GM12872 (cell line): Measurements from ENCODE around the gene ARID4B.

Experiments
- TF ChIP-seq, protein P1 (sequence below): IDR thresholded peaks from 3 replicates; pipeline ENCODE4 v1.5.1; 2011; ENCODE audit warnings: low read depth, mild to moderate bottlenecking, low read length, moderate library complexity; ENCODE audit not compliant: insufficient read depth

The ARID4B gene

DNA sequence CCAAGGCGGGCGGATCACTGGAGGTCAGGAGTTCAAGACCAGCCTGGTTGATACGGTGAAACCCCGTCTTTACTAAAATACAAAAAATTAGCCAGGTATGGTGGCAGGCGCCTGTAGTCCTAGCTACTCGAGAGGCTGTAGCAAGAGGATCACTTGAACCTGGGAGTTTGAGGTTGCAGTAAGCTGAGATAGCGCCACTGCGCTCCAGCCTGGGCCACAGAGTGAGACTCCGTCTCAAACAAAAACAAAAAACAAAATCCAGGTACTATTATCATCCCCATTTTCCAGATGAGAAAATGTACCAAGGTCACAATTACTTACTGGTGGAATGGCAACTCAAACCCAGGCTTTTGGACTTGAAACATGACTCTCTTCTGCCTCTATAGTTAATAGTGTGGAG lies 203.9 kb downstream of the ARID4B start:
- TF ChIP-seq, protein P1, sequence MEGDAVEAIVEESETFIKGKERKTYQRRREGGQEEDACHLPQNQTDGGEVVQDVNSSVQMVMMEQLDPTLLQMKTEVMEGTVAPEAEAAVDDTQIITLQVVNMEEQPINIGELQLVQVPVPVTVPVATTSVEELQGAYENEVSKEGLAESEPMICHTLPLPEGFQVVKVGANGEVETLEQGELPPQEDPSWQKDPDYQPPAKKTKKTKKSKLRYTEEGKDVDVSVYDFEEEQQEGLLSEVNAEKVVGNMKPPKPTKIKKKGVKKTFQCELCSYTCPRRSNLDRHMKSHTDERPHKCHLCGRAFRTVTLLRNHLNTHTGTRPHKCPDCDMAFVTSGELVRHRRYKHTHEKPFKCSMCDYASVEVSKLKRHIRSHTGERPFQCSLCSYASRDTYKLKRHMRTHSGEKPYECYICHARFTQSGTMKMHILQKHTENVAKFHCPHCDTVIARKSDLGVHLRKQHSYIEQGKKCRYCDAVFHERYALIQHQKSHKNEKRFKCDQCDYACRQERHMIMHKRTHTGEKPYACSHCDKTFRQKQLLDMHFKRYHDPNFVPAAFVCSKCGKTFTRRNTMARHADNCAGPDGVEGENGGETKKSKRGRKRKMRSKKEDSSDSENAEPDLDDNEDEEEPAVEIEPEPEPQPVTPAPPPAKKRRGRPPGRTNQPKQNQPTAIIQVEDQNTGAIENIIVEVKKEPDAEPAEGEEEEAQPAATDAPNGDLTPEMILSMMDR: no peak

DNA sequence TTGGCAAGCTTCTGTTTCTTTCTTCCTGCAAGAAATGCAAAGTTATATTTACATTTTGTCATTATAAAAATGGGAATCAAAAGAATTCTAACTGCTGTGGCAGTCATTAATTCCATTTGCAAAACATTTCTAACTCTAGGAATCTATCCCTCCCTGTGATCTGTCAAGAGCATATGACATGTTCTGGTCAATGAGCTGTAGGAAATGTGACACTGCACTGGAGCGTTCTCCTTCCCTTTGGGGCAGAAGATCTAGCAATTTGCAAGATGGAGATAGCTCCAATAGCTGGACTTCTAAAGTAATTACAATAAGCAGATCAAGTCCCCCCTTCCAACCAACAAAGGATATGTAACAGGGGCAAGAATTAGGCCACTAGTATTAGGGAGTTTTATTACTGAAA lies 205.6 kb downstream of the ARID4B start:
- TF ChIP-seq, protein P1: no peak
